ENCODE measurements around the gene PTX3.

DNA sequence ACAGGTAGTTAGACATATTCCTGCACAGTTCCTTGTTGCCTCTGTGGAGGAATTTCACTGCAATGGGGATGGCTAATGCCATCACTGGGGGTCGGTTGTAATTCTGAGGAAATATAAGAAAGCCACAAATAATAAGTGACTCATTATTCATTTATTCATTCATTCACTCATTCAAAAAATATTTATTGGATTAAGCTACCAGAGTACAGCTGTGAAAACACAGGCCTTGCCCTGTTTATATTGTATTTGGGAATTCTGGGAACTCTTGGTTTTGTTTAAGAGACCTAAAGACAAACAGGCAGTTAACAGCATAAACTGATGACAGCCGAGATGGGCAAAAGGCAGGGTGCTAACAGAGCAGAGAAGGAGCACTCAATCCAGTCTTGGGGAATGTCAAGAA lies 23.6 kb downstream of the PTX3 start:
- TF ChIP-seq, protein P1, sequence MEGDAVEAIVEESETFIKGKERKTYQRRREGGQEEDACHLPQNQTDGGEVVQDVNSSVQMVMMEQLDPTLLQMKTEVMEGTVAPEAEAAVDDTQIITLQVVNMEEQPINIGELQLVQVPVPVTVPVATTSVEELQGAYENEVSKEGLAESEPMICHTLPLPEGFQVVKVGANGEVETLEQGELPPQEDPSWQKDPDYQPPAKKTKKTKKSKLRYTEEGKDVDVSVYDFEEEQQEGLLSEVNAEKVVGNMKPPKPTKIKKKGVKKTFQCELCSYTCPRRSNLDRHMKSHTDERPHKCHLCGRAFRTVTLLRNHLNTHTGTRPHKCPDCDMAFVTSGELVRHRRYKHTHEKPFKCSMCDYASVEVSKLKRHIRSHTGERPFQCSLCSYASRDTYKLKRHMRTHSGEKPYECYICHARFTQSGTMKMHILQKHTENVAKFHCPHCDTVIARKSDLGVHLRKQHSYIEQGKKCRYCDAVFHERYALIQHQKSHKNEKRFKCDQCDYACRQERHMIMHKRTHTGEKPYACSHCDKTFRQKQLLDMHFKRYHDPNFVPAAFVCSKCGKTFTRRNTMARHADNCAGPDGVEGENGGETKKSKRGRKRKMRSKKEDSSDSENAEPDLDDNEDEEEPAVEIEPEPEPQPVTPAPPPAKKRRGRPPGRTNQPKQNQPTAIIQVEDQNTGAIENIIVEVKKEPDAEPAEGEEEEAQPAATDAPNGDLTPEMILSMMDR (IDR thresholded peaks at IDR 0.05): no peak
- no peak for TF ChIP-seq POLR2AphosphoS5 (IDR thresholded peaks at IDR 0.05; ENCODE audit: low read depth, low read length)

All from Panc1 (cell line).